Activated CD8-positive, alpha-beta memory T cell treated with anti-CD3 and anti-CD28 coated beads for 36 hours (primary cell): ENCODE results near the gene LRRC4. TPM values are rescaled to one million over a fixed set of nuclear protein-coding genes. Genes with fewer than 3 reads are reported as not detected.

Experiments
- CTCF ChIA-PET: fragments of 350-600 bp; sonication (Branson Sonifier 250); formaldehyde crosslinking; loops from one replicate; lab custom pipeline; 2021; ENCODE audit warnings: antibody characterized with exemption; lab: Charles Lee
- POLR2A ChIA-PET: fragments of 350-600 bp; sonication (Branson Sonifier 250); formaldehyde crosslinking; loops from one replicate; lab custom pipeline; 2021; ENCODE audit warnings: antibody characterized with exemption; lab: Charles Lee
- total RNA-seq, 2 experiments: library from RNA; stranded (reverse); gene quantifications; one replicate each; pipeline ENCODE4 v1.2.3, GENCODE V29; 2021

The LRRC4 gene
- under 1 TPM in 1 of 2 experiments, not detected in 1; 0.13 TPM for total RNA-seq

DNA sequence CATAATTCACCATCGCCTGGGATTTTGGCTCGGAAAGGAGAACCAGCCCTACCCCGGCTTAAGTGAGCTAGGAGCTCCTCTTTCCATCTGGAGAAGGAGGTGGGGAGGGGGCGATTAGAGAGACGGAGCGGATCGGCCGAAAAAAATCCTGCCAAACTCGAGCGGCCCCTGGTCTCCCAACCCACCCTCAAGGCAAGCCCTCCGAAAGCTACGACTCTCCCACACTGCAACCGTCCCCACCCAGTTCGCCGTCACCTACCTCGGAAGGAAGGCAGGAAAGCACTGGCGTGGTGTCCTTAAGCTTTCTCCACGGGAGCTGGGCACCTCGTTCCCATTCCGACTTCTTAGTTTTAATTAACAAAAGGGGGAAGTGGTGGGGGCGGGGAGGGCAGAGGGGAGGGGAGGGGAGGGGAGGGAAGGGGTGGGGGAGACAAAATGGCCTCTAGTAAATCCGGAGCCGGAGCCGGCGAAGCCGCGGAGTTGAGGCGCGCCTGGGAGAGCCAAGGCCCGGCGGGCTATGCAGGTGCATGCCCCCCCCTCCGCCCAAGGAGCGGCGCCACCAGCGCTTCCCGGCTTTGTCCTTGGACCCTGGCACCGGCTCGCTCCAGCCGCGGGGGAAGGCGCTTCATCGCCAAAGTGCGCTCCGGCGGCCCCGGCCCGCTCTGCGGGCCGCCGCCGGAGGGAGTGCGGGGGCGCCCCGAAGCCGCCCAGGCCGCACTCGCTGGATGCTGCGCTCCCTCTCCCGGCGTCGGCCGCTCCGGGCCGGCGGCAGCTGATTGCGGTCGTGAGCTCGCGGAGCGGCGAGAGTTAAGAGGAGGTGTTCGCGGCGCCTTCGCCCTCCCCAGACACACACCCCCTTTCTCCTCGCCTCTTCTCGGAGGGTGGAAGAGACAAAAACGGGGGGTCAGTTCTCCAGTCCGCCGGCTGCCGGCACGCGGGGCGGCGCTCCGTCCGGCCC, at the start of gene LRRC4:
Gene LRRC4, minus strand, starts transcription at position 784 of the 958 bp plus-strand sequence. CDS start 797 bp downstream, outside the sequence.
- ChIA-PET POLR2A (no interaction called here), CTCF (no interaction called here)

DNA sequence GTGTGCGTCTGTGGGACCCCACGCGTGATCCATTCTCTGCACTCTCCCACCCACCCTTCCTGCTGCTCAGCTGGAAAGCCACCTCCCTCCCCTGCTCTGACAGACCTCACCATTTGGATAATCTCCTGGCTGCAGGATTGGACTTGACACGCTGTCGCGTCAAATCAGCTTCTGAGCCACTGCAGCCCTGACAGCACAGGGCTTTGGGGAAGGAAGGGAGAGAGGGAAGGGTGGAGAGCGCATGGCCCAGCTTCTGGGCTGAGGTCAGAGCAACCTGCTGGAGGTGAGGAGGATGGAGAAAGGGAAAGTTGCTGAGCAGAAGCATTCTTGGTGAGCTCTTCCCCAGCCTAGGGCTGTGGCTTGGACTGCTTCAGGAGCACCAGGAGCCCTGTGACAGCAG, 48.9 kb upstream of the LRRC4 start:
- POLR2A ChIA-PET: no interaction called here
- CTCF ChIA-PET: interaction anchor here (1.0 kb wide), 1 partner anchor 8 kb away, joined by 4 read pairs; no protein-coding TSS in a partner anchor

DNA sequence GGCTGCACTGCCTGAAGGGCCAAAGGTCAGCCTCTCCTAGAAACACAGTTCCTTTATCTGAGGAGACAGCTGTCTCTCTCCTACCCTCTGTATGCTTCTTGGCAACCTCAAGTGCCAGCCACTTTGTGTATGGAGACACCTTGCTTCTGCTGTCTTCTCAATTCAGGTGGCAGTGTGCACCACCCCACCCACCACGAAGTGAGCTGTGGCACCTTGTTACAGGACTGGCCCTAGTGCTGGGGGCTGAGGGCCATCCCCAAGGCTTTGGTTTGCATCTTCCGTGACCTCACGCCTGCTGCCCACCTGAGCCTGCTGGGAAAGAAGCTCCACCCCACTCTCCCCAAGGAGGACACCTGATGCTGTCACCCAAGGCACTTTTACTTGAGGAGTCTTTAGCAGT, 47.1 kb upstream of the LRRC4 start:
- POLR2A ChIA-PET: no interaction called here
- CTCF ChIA-PET: no interaction called here

DNA sequence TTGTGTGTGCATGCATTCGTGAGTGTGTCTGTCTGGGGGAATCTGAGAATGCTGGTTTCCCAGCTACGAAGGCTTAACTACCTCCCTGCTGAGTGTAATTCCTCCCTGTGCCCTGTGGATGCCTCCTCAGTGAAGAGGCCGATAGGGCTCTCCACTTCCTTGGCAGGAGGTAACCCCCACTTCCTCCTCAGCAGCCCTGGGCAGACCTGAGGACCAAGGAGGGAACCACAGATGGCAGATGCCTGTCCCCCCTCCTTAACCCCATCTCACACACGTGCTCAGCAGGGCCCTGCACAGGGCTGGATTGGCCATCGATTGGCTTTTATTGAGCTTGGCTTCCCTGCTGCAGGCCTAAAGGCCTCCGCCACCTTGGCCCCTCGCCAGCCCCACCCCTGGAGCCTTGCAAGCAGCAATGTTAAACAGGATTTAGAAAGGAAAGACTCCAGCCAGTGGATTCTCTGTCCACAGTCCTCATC, 45.6 kb upstream of the LRRC4 start:
- ChIA-PET POLR2A (no interaction called here), CTCF (no interaction called here)

DNA sequence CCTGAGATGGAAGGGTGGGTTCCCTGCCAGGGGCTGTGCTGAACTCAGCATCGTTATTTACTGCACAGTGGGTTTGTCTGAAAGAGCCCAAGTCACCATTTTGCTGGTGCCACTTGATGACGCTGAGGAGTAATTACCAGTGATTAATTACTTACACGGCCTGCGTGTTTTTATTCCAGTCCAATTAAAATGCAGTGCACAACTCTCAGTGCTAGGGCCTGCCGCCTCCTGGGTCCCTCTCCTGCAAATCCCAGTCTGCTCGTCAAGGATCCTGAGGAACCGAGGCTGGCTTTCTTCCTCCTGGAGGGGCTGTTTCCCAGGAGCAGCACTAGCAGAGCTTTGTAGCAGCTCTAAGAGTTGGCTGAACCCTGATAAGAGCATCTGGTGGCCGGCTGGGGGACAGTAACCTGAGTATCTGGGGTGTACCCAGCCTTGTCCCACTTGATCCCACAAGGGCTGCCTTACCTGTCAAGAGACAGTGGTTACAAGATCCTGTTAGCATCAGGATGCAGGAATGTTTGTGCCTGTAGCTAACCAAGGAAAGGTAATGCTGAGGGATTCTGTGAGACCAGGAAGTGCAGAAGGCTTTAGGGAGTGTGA, 45.1 kb upstream of the LRRC4 start:
- ChIA-PET POLR2A (no interaction called here), CTCF (no interaction called here)

- CTCF ChIA-PET: no interaction called here
Measured at GRCh38 chr7:128075242-128076095, 44.2 kb upstream of the LRRC4 start.

DNA sequence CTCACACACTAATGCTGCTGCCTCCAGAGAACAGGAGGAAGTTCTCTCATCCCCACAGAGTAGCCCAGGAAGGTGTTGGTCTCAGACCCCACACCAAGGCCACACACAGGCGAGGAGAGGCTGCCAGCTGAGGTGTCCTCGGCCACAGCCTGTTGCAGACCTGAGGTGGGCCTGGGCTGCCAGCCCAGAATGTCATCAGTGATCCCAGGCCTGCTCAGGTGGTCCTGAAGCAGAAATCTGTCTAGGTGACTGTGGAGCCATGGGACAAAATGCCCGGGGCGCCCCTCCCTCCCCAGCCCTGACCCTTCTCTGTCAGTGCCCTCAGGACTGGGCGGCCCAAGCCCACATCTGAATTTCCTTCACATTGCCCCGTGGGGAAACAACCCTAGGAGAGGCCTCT, 43.5 kb upstream of the LRRC4 start:
- POLR2A ChIA-PET: no interaction called here
- CTCF ChIA-PET: no interaction called here

More at GRCh38 chr7:128075242-128076095, 44.2 kb upstream of the LRRC4 start:
- POLR2A ChIA-PET: no interaction called here

- ChIA-PET CTCF (no interaction called here), POLR2A (no interaction called here)
Measured at GRCh38 chr7:128074336-128074735, 43.1 kb upstream of the LRRC4 start.

GRCh38 chr7:128073671-128074310, 42.6 kb upstream of the LRRC4 start:
- ChIA-PET CTCF (no interaction called here), POLR2A (no interaction called here)

DNA sequence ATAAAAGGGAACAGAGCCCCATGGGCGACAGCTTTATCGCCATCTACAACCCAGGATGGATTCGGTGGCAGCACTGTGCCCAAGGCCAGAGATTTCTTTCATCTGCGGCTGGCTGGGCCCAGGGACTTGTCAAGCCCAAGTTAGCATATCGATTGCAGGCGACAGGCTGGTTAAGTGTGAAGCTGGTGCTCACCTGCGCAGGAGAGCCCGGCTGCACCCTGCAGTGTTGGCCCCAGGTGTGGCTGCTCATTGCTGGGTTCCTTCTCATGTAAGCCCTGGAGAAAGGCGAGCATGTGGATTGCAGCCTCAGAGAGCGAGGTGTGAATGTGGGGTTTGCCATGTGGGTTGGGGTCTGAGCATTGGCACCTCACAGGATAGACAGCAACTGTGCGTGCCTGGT, 40.6 kb upstream of the LRRC4 start:
- CTCF ChIA-PET: no interaction called here
- POLR2A ChIA-PET: no interaction called here

DNA sequence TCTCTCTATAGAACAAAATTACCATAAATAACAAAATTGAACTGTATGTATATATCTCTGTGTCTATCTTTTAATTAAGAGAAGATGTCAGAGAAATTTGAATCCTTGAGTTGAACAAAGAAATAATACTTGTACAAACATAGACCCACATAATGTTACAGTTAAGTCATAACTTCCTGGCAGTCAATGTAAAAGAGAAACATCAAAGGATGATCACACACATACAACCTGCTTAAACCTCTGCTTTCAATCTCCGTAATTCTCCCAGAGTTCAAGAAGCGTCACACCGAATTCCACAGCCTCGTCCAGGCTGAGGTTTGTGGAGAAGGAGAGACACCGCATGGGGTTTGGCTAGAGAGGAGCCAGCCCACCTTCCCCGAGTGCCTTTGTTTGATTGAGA, 40.1 kb upstream of the LRRC4 start:
- ChIA-PET POLR2A (no interaction called here), CTCF (no interaction called here)

- POLR2A ChIA-PET: no interaction called here
- CTCF ChIA-PET: no interaction called here
Measured at GRCh38 chr7:128069373-128070364, 38.4 kb upstream of the LRRC4 start.

- ChIA-PET CTCF (no interaction called here), POLR2A (no interaction called here)
Measured at GRCh38 chr7:128068785-128069184, 37.5 kb upstream of the LRRC4 start.

- ChIA-PET POLR2A (no interaction called here), CTCF (no interaction called here)
Measured at GRCh38 chr7:128067983-128068382, 36.7 kb upstream of the LRRC4 start.

GRCh38 chr7:128066858-128067257, 35.6 kb upstream of the LRRC4 start:
- ChIA-PET POLR2A (no interaction called here), CTCF (no interaction called here)

DNA sequence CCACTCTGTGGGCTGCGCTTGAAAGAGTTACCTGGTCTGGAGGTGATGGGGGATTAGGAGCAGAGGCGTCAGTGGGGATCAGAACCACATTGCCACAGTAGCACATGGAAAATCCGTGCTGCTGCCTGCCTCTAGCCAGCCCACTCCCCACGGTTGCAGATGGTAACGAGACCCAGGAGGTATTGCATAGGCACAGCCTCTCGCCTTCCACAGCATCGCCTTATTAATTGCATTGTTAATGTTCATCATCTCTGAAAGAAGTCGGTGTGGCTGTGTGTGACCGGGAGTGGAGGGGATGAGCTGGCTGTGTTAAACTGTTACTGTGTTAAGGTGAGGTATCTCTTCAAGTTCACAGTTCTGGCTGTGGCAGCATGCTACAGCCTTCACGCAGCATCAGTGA, 35.2 kb upstream of the LRRC4 start:
- POLR2A ChIA-PET: no interaction called here
- CTCF ChIA-PET: no interaction called here

GRCh38 chr7:128065872-128066271, 34.6 kb upstream of the LRRC4 start:
- ChIA-PET POLR2A (no interaction called here), CTCF (no interaction called here)

DNA sequence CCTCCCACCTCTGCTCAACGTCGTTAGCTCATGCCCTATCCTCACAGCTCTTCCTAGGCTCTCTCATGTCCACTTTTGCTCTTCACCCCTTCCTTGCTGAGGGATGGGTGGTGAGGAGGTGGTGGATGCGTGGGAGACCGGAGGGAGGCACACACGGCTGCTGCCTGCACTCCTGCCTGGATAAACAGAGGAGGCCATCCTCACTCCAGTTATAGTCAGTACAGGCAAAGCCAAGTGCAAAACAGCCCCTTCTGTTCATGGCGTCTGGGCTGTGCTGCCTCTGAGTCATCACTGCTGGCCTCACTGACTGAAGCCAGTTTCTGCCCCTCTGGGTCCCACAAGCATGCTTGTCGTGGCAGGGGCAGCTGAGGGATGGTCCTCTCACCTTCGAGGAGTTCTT, 31.9 kb upstream of the LRRC4 start:
- CTCF ChIA-PET: no interaction called here
- POLR2A ChIA-PET: no interaction called here
